HG03139 (cell line): ENCODE measurements around the gene NTRK2.
"Not testable (repeated sequence)": the region's sequence is repeated elsewhere in the genome, so short reads cannot be mapped to it uniquely, and the experiment has no call there.

Experiments
- ATAC-seq: cut with Tn5 transposase; IDR thresholded peaks from one replicate; pipeline ENCODE4 v1.9.1; 2021; ENCODE audit not compliant: unreplicated experiment

Gene NTRK2

DNA sequence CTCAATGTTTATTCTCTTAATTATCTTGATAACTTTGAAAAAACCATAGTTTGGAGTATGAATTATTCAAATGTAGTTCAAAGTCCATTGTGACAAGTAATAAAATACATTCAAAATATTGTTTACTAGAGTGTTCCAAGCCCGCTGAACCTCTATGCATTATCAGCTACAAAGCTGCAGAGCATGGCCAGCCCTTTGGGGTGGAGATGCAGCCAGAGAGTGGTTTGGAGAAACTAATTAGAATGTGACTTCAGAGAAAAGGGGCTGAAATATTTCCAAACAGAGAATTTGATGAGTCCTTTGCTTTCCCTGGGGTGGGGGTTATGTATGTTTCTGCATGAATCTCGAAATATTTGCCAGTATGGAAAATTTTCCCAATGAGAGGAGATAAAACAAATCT lies 211.3 kb downstream of the NTRK2 start:
- ATAC-seq = no peak

DNA sequence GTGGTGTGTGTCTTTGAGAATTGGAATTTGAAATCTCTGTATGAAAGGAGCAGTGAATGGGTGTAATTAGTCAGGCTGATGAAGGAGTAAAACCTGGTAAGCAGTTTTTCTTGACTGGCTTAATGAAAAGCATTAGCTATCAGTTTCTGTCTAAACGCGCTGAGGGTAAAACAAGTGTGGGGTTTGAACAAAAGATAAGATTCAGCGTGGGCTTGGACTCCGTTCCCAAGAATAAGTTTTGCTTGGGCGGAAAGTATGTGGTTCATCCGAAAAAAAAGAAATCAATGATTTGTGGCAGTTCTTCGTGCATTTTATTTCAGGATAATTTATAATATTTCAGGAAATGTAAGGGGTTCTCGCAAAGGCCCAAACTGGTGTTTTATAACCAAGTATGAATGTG lies 217.3 kb downstream of the NTRK2 start:
- ATAC-seq = no peak

DNA sequence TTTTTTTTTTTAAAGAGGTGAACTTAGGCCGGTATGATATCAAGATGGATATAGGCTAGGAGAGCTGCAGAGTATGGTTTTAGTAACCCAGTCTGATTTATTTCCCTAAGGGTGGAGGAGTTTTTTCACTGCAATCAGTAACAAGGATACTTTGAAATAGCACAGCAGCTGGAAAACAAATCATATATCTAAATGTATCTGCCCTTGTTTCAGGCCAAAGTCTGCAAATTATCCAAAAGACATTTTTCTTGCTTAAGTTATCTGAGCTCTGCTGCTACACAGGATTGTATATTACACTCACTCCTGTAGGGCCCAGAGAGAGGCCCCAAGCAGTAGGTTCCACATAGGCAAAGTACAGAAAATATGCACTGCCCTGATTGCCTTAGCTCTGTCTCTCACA lies 222.4 kb downstream of the NTRK2 start:
- no peak for ATAC-seq

DNA sequence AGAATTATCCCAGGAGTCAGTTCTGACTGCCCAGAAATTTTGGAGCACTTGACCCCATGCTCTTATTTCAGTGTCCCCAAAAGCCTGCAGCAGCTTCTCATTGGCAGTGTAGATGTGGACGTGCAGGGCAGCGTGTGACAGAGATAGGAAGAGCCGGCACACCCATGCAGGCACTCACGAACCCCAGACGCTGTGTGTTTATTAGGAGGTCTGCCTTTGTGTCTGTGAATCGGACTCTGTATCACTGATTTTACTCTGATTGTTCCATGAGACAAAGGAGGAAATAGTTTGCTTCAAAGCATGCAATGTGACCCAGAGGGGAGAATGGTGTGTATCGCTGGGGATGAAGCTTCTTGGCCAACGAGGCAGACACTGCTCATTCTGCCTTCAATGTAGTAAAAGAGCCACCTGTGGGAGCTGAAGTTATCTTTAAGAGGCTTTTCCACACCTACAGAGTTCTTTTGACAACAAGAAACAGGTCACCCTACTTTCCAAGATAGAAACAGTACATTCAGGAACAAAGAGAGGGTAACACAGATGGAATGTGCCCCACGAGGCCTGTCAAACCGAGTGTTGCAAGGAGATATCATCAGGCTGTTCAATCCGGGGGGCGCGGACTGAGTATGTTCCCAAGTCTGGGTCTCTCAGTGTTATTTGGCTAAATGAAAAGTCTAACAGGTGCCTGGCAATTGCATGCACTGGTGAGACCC lies 224.0 kb downstream of the NTRK2 start:
- no peak for ATAC-seq

DNA sequence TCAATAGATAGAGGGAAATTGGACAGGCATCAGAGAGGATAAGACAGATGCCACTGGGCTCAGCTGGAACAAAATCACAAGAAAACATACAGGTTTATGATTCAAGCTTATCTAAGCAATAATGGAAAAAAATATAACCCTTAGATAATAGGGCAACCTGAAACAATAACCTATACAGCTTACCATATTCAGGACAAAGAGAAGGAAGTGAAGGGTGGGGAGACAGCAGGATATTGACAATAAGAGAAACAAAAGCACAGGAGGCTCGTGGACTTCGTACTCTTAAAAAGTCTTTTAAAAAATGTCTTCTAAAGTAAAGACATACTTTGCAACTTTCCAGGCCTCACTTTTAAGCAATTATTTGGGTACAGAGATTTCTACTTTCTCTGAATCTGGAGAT lies 225.3 kb downstream of the NTRK2 start:
- ATAC-seq = no peak

DNA sequence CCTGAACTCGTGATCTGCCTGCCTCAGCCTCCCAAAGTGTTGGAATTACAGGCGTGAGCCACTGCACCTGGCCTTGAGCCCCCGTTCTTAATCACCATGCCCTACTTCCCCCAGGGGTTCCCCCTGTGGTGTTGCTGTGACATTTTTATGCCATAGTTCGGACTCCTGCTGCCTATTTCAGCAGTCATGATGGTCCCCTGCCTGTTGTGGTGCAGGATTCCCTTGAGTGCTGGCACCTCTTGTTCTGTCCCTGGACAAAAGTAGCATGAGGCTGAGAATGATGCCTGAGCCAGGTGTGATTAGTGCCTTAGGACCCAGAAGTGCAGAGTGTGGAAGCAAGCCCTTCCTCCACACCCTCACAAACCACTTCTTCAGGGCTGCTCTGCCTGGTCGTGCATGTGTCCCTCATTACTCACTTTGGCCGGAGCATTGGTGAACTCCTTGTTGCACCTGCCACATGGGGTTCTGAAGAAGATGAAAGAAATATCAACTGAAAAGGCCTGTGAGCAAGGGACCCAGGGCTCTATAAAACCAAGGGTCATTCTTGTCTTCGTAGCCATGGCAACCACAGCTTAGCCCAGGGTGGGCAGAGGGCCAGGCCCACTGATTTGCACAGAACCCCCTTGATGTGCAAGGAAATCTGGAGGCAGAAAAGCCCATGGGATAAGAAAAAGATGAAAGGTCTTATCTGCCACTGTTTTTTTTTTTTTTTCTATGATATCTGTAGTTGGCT lies 228.0 kb downstream of the NTRK2 start:
- ATAC-seq = no peak

DNA sequence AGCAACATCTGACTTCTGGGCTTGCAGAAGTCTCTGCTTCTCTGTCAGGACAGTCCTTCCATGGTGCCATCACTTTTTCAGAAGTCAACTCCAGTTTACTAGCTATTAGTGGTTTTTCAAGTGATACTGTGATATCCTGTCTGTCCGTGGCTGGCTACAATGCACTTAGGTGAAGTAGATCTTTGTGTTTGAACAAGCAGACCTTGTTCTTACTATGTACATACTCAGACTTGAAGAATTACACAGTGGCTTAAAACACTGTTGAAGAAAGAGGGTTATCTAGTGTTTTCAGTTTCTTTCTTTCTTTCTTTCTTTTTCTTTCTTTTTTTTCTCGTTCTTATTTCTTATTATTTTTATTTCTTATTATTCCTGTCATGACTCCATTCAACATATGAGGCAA lies 228.7 kb downstream of the NTRK2 start:
- no peak for ATAC-seq

DNA sequence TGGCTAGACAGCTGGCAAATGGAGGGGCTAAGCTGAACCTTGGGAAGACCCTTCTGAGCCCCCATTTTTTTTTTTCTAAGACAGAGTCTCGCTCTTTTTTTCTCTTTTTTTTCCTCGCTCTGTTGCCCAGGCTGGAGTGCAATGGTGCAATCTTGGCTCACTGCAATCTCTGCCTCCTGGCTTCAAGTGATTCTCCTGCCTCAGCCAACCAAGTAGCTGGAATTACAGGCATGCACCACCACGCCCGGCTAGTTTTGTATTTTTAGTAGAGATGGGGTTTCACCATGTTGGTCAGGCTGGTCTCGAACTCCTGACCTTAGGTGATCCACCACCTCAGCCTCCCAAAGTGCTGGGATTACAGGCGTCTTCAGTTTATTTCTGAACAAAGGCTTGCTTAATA lies 229.1 kb downstream of the NTRK2 start:
- ATAC-seq = not testable (repeated sequence)

DNA sequence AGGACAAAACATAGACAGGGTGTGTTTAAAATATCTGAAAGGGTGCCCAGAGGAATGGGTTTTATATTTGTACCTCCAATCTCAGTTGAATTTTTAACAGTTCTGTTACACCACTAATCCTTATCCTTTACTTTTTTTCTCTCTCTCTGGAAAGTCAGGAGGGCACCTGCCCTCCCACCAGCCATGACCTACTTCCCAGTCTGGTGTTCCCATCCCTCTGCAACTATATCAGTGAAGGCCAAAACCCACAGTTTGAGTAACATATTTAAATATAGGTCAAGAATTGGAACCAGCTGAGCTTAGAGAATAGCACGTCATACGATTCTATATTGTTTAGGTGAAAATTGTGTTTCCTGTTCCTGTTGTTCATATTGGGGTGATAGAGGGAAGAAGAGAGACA lies 229.8 kb downstream of the NTRK2 start:
- ATAC-seq = no peak

DNA sequence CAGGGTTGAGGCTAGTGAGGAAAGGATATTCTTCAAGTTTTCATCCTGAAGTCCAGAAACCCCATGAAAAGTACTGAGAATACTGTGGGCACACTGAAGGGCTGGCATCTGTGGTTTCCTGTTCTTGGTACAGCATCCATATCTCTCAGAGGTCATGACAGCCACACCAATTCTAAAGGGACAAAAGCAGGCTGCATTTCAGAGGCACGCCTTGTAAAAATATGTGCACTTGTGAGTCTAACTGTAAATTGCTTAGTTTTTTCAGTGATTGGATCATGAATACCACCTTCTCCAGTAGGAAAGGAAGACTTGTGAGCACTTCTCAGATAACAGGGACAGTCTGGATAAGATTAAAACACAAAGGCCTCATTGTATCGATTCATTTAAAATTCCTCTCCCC lies 230.9 kb downstream of the NTRK2 start:
- no peak for ATAC-seq

DNA sequence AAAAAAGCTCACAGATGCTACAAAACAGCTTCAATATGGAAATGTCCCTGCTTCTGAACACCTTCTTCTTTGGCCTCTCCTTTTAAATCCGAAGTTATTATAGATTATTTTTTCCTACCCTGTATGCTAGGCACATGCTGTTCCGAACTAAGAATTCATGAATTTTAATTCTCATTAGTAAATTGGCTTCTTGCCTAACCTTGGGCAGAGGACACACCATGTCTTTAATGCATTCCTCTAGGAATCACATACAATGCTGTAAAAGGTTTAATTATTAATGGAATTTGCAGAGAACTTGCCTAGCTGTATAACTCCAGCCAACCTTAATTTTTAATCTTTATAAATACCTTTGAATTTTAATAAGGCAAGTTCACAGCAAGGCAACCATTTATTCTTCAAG lies 234.4 kb downstream of the NTRK2 start:
- ATAC-seq = no peak

DNA sequence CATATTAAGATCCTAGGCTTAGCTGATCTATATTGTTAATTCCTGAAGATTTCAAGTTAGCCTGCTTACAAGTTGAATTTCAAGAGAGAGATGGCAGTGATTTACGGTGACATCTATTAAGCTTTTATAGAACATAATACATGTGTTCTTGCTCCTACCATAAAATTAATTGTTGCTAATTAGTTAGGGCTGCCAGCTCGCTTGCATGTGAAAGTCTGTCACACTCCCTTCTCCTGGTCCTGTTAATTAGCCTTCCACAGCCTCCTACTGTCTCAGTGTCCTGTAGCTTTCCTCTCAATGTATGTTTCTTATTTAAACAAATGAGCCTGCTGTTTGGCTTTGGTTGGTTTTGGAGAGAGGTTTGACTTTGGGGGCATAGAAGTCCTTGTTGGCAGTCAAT lies 247.2 kb downstream of the NTRK2 start:
- no peak for ATAC-seq

DNA sequence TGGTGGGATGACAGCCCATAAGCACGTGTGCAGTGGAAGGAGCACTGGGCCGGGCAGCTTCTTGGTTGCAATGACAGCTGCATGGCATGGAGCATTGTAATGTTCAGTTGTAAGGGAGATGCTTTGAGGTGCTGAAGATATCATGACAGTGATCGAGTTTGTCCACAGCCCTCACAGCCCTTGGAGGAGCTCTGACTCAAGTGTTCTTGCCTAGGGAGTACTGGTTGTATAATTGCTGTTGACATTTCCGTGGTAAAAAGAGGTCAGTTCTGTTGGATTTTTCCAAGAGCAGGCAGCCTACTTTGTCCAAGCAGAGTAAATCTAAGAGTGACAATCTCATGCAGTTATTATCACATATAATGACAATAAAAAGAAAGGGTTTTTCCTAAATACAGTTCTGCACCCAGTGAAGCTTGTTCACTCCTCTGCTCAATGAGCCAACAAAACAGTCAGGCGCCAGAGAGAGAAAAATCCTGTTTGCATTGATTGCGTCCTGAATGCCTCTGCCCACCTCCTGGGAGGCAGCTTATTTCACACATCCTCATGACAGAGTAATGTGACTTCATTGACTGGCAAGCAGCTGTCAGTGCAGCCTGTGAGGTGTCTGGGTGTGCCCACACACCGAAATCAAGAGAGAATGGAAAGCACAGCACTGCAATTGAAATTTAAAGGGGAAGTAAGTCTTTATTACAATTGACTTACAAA lies 248.0 kb downstream of the NTRK2 start:
- ATAC-seq = no peak

DNA sequence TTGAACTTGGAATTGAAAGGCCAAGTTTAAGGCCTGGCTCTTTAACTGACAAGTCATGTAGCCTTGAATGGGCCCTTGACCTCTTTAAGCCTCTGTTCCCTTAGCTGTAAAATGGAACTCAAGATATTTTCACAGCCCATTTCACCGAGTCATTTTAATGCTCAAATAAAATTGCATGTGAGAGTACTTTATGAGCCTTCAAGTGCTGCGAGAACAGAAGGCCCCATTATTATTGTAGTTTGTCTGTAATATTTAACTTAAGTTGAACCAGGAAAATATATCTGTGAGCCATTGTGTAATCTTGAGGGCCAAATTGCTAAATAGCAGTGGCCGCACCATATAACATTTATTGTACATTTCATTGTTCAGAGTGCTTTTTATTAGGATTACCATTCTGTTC lies 249.9 kb downstream of the NTRK2 start:
- no peak for ATAC-seq

DNA sequence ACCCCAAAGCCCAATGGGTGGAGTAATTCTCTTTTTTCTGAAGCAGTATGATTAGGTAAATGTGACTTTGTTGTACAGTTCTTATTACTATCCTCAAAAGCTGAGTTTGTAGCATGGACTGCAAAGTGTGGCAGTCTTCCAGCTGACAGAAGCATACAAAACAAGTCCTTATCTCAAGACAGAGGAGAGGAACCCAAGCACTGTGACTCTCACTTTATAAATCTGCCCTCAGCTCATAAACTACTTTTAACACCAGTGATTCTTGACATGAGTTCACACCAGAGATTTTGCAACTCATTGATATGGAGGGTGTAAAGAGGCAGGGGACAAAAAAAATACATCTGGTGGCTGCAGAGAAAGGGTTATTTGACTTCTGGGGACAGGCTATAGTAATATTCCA lies 251.6 kb downstream of the NTRK2 start:
- no peak for ATAC-seq

DNA sequence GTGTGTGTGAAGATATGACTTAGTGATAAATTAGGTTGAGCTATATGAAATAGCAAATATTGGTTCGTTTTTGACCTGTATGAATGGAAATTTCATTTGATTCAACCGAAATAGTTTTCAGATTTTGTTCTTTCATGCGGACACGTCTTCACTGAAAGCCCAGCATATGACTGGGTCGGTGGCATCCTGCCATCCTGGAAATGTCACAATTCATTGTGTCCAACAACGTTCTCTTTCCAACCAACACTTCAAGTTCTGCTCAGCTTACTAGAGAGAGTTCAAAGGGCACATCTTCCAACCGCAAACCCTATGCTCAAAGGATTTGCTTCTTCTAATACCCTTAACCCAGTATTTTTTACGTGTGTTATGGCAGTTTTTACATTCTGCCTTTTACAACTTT lies 252.5 kb downstream of the NTRK2 start:
- no peak for ATAC-seq

DNA sequence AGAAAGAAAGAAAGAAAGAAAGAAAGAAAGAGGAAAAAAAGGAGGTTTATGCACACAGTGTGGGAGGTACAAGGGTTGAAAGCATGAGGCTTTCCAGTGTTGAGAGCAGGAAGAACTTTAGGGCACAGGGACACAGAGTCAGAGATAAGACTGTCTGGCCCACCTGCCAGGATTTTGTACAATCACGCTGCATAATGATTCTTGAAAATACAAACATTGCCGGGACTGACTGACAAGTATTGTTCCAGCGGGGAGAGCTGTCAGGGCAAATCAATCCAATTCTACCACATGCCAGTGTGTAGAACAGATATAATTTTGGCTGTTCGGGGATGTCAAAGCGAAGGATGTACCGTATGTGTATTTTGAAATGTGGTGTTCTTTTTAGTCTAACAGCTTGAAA lies 254.7 kb downstream of the NTRK2 start:
- ATAC-seq = no peak

DNA sequence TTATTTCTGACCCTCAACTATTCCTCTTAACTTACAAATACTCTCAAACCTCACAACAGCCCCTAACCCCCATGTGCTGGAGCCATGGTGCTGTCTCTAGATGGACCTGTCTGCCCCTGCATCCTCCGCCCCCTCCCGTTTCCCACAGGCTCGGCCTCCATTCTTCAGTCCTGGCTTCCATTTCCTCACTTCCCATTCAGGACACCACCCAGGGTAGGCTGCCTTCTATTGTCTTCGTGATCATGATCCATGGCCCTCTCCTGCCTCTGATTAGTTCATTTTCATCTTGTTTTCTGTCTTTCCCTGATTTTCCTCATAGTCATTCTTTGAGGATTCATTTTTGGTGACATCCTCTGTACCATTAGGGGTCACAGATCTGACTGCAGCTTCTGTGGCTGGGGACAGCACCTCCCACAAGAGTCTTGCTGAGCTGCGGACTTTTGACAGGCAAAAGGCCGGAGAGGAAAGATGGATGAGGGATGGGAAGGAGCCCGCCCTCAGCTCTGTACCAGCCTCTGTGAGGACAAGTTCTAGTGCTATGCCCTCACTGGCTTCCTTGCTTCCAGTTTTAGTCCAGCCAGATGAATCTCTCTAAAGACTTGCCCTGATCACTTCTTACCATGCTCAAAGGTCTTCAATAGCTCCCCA lies 255.8 kb downstream of the NTRK2 start:
- no peak for ATAC-seq

DNA sequence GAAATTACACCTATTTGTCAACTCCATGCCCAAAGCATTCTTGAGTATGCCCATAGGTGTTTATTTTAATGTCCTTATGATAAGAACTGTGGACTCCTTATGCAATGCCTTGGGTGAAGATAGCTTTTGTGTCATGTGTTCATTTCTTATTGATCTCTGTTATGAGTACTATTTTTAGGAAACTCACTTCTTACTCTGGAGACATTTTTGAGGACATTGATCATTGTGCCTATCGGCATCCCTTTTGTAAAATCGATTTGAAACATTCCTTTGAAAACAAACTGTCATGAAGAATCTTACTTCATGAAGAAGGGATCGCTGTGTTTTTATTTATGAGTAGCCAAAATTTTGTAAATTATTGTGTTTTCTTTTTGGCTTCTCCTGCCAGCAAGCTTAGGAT lies 257.3 kb downstream of the NTRK2 start:
- no peak for ATAC-seq

DNA sequence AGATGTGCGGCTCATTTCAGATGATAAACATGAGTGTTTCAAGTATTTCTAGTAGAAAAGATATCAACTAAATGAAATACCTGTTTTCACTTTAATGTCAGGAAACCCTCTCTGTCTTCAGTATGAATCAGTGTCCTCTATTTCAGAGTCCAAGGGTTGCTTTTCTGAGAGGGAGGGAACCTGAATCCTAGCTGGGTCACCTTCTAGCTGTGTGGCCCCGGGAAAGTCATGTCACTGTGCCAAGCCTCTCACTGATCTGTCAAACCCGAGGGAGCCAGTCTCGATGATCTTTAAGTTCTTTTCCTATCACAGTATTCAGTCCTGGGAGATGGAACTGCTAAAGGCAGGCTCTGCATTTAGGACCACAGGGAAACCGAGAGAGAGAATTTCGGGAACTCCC lies 258.9 kb downstream of the NTRK2 start:
- no peak for ATAC-seq

DNA sequence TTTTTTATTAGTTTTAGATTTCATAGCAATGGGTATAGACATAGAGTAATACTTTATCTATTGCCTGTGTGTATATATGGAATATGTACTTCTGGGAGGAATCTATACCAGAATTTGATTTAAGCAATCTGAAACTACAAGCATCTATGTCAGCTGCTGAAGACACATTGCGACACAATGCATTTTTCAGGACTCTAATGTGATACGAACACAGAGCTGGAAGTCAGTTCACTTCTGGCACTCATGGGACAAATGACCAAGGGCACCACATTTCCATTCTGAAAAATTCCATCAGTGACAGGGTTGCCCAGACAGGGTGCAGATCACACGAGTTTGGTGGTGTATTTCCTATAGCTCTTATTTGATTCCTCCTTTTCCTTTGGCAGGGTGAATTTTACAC lies 259.5 kb downstream of the NTRK2 start:
- no peak for ATAC-seq
